Gastrocnemius medialis (tissue), 4 donors: ENCODE results near the gene TAGAP.

Experiments used
- CTCF ChIP-seq, 5 experiments: fragments of 450-650 bp in 3 of 5; fragments of 200-600 bp in 2 of 5; sonication (generic) in 2 of 5; IDR thresholded peaks in 4 of 5; conservative IDR thresholded peaks in 1 of 5; 1 replicate in 4 of 5; 2 replicates in 1 of 5; pipeline ENCODE4 v1.5.1; 2016 to 2019; ENCODE audit warnings: antibody characterized with exemption in 5 of 5, mild to moderate bottlenecking in 3 of 5, moderate library complexity in 3 of 5
- POLR2A ChIP-seq, 2 donors: fragments of 450-650 bp; IDR thresholded peaks; one replicate each; pipeline ENCODE4 v1.6.1; 2017; ENCODE audit warnings: antibody characterized with exemption in 2 of 2, mild to moderate bottlenecking in 2 of 2, moderate library complexity in 2 of 2

GRCh38 chr6:159038914-159039884 is 5.6 kb downstream of the TAGAP start:
- TF ChIP-seq CTCF (IDR thresholded peaks at IDR 0.05 in 4 of 5, conservative IDR thresholded peaks at IDR 0.05 in 1 of 5): no peak
- TF ChIP-seq POLR2A (IDR thresholded peaks at IDR 0.05): no peak
